Left ventricle myocardium inferior (tissue), 1 donor: ENCODE results near the gene ANKIB1. TPM values are rescaled to one million over a fixed set of nuclear protein-coding genes. Genes with fewer than 3 reads are reported as not detected.

Experiments used
- DNase-seq: peaks from one replicate; pipeline ENCODE4 v3.0.0-alpha.2; 2020
- H3K27ac ChIP-seq: fragments of 200-600 bp; replicated peaks from 2 replicates; pipeline ENCODE4 v1.8.0; 2021
- H3K27me3 ChIP-seq: fragments of 200-600 bp; 2 replicates; pipeline ENCODE4 v1.8.0; 2021; ENCODE audit warnings: low read depth
- H3K36me3 ChIP-seq: fragments of 200-600 bp; 2 replicates; pipeline ENCODE4 v1.8.0; 2021
- H3K4me1 ChIP-seq: fragments of 200-600 bp; 2 replicates; pipeline ENCODE4 v1.8.0; 2021
- H3K4me3 ChIP-seq: fragments of 200-600 bp; 2 replicates; pipeline ENCODE4 v1.8.0; 2021; ENCODE audit warnings: mild to moderate bottlenecking, moderate library complexity
- H3K9me3 ChIP-seq: fragments of 200-600 bp; replicated peaks from 2 replicates; pipeline ENCODE4 v1.8.0; 2021
- CTCF ChIP-seq: fragments of 200-600 bp; IDR thresholded peaks from 2 replicates; pipeline ENCODE4 v1.8.0; 2021; ENCODE audit warnings: antibody characterized with exemption, mild to moderate bottlenecking, borderline replicate concordance
- intact Hi-C: fragments of 100-400 bp; cut with micrococcal nuclease; formaldehyde crosslinking; loops from one replicate; pipeline ENCODE4 v1.11.0; 2022
- total RNA-seq: library from RNA; stranded (reverse); fragmentation: NEBNext Ultra II Directional; extraction: Animal tissue kit (Norgen Biotek cat#: 25700); gene quantifications from one replicate; pipeline ENCODE4 v1.2.1, GENCODE V29; 2021
- donor health status: DM: no; HTN: yes; CAD: no; lungs with severe emphysema.

Gene ANKIB1
- total RNA-seq, 1 donor from 2014 or later = 49.9 TPM

- Histone ChIP-seq H3K27ac (peak overlapping the region; percentile 43), H3K4me3 (peak overlapping the region; percentile 68), H3K9me3 (no peaks in the 10 kb centered on the region), H3K36me3 (no peaks in the 10 kb centered on the region), H3K27me3 (peaks cover 25% of the 10 kb centered on the region), H3K4me1 (peaks cover 14% of the 10 kb centered on the region)
- DNase-seq = no peak
- no peak for TF ChIP-seq CTCF
- intact Hi-C loops = no loop called here
Observed at GRCh38 chr7:92423710-92424131, 177.9 kb downstream of the ANKIB1 start.

- TF ChIP-seq CTCF = no peak
- no peak for DNase-seq
- Histone ChIP-seq H3K4me3 (no peak overlapping the region), H3K36me3 (no peaks in the 10 kb centered on the region), H3K27me3 (peaks cover 25% of the 10 kb centered on the region), H3K4me1 (peaks cover 14% of the 10 kb centered on the region), H3K9me3 (no peaks in the 10 kb centered on the region), H3K27ac (no peak overlapping the region)
- intact Hi-C loops = no loop called here
Observed at GRCh38 chr7:92425311-92425947, 179.7 kb downstream of the ANKIB1 start.

DNA sequence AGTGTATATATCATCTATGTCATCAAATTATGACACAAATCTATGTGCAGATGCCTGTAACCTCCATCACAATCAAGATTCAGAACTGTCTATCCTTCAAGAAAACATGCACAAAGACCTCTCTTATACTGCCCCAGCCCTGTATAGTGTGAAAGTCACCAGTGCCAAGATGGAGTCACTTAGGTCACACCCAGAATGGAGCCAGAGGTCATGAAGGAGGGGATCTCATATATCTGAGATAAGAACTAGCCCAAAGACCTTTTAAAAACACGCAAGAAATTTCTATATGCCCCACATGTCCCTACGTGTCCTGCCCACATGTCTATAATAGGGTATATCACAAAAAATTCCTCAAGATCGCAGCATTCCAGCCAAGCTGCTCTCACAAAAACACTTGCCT is 181.4 kb downstream of the ANKIB1 start:
- Histone ChIP-seq H3K27me3 (peaks cover 25% of the 10 kb centered on the region), H3K9me3 (no peaks in the 10 kb centered on the region), H3K36me3 (no peaks in the 10 kb centered on the region), H3K4me3 (no peak overlapping the region), H3K4me1 (peaks cover 14% of the 10 kb centered on the region), H3K27ac (no peak overlapping the region)
- no peak for DNase-seq
- no peak for TF ChIP-seq CTCF
- intact Hi-C loops = no loop called here

DNA sequence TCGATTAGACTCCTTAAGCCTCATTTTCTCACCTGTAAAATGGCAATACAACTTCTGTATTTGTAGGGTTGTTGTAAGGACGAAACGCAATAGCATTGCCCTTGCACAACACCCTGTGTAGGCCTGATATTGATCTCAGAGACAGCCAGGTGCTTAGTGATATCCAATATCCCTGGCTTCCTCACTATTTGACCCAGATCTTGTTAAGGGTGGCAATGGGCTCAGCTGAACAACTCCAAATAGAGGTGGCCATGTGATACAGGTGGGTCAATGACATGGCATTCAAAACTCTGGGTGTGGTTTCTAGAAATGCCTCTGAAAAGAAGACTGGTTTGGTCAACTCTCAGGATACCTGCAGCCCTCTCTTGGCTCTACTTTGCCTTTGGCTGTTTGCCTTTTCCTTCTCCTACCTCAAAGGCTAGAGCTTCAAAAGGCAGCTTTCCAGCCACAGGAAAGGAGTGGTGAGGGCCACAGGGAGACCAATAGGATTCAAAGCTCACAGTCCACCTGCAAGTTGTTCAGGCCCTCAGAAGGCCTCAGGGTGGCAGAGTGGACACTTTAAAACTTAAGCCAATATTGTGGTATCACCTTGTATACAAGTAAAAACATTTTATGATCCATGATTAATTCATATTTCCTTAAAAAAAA is 186.6 kb downstream of the ANKIB1 start:
- no peaks in the 10 kb centered on the region for H3K36me3 ChIP-seq
- H3K4me1 ChIP-seq = no peaks in the 10 kb centered on the region
- H3K27ac ChIP-seq = no peak overlapping the region
- H3K9me3 ChIP-seq = no peaks in the 10 kb centered on the region
- intact Hi-C loops = no loop called here
- no peak overlapping the region for H3K4me3 ChIP-seq
- H3K27me3 ChIP-seq = peaks cover 10% of the 10 kb centered on the region
- no peak for TF ChIP-seq CTCF
- no peak for DNase-seq

DNA sequence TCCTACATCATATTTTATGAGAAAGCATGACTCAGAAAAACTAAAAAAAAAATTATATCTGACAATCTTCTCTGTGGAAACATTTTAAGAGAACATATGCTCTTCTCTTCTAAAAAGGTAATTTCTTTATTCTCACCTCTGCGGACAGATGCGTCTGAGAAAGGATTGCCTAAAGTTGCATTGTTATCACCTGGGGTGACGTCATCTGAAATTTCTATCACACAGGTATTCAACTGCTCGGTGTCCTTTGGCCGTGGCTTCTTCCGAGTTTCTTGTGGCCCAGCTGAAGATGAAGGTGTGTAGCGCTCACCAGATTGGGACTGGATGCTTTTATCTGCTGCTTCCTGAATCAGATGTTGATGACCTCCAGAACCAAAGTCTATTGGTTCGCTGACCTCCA is 187.2 kb downstream of the ANKIB1 start:
- Histone ChIP-seq H3K4me3 (no peak overlapping the region), H3K27me3 (peaks cover 16% of the 10 kb centered on the region), H3K27ac (no peak overlapping the region), H3K36me3 (no peaks in the 10 kb centered on the region), H3K9me3 (no peaks in the 10 kb centered on the region), H3K4me1 (no peaks in the 10 kb centered on the region)
- no peak for TF ChIP-seq CTCF
- intact Hi-C loops = no loop called here
- DNase-seq = no peak
